OCI-LY3 (cell line): ENCODE results near the gene AVPR1A.

Experiments
- EZH2phosphoT487 ChIP-seq: fragments of 200-600 bp; shearing (Covaris generic); IDR thresholded peaks from 2 replicates; pipeline ENCODE4 v1.6.1; 2018; ENCODE audit warnings: antibody characterized with exemption, mixed run types, low read depth
- TF ChIP-seq, protein P1 (sequence below): fragments of 200-600, 300-600 bp; sonication (generic); IDR thresholded peaks from 2 replicates; pipeline ENCODE4 v1.5.1; 2014; ENCODE audit warnings: antibody characterized with exemption, low read length, low read depth

DNA sequence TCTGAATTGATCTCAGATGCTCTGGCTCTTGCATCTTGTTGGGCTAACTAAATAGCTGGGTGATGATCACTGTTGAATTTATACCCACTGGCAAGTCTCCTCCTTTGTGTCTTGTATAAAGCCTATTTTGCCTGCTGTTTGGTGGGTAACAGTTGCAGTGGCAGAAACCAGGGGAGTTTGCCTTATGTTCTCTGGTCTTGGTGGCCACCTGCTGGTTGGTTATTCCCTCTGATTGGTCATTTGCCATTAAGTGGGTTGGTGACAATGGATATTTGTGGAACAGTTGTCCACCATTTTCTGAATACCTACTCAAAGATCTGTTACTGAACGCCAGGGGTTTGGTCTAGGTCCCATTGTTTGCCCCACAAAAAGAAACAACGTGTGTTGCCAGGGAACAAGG lies 52.1 kb downstream of the AVPR1A start:
- TF ChIP-seq, protein P1, sequence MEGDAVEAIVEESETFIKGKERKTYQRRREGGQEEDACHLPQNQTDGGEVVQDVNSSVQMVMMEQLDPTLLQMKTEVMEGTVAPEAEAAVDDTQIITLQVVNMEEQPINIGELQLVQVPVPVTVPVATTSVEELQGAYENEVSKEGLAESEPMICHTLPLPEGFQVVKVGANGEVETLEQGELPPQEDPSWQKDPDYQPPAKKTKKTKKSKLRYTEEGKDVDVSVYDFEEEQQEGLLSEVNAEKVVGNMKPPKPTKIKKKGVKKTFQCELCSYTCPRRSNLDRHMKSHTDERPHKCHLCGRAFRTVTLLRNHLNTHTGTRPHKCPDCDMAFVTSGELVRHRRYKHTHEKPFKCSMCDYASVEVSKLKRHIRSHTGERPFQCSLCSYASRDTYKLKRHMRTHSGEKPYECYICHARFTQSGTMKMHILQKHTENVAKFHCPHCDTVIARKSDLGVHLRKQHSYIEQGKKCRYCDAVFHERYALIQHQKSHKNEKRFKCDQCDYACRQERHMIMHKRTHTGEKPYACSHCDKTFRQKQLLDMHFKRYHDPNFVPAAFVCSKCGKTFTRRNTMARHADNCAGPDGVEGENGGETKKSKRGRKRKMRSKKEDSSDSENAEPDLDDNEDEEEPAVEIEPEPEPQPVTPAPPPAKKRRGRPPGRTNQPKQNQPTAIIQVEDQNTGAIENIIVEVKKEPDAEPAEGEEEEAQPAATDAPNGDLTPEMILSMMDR = peak; percentile 45
- no peak for TF ChIP-seq EZH2phosphoT487
